RWPE1 (cell line): ENCODE data around the gene NSUN6.

Source experiments
- CTCF ChIA-PET: fragments of 350-600 bp; sonication (Branson Sonifier 250); formaldehyde crosslinking; extraction: SDS; loops from one replicate; lab custom pipeline; 2021; lab: Yijun Ruan, JAX
- POLR2A ChIA-PET: fragments of 400-600 bp; formaldehyde crosslinking; extraction: SDS; loops from one replicate; lab custom pipeline; 2020; ENCODE audit warnings: antibody characterized with exemption; ENCODE audit not compliant: low non-redundant PET; lab: Yijun Ruan, JAX
- DNase-seq: peaks from one replicate; pipeline ENCODE4 v3.0.0; 2012; ENCODE audit warnings: low spot score
- H3K27ac ChIP-seq: fragments of 450-650 bp; 2 replicates; pipeline ENCODE4 v1.5.1; 2017
- CTCF ChIP-seq: fragments of 450-650 bp; conservative IDR thresholded peaks from 2 replicates; pipeline ENCODE4 v1.5.1; 2017; ENCODE audit warnings: low read depth, mild to moderate bottlenecking

The NSUN6 gene

GRCh38 chr10:18651324-18652007, at the start of gene NSUN6:
TSS of gene NSUN6 (minus strand) at chr10:18651587. CDS start at chr10:18651203, 384 bp downstream.
- H3K27ac ChIP-seq: peak within 1 kb of the TSS; percentile 78
- TF ChIP-seq CTCF: no peak
- POLR2A ChIA-PET: no interaction called here
- peak; percentile 76 for DNase-seq
- CTCF ChIA-PET: no interaction called here

- CTCF ChIA-PET: interaction anchor here (0.6 to 1.1 kb wide), 2 partner anchors 11 to 121 kb away, joined by 3 to 4 read pairs; no protein-coding TSS in a partner anchor
Measured at GRCh38 chr10:18699849-18700840, 48.8 kb upstream of the NSUN6 start.

GRCh38 chr10:18690541-18690940, 39.2 kb upstream of the NSUN6 start:
- no peak for TF ChIP-seq CTCF
- H3K27ac ChIP-seq: no peak overlapping the region
- no peak for DNase-seq
- ChIA-PET POLR2A (no interaction called here), CTCF (no interaction called here)

More at GRCh38 chr10:18699849-18700840, 48.8 kb upstream of the NSUN6 start:
- H3K27ac ChIP-seq: no peak overlapping the region
- DNase-seq: no peak
- POLR2A ChIA-PET: no interaction called here
- no peak for TF ChIP-seq CTCF

- peak; percentile 28 for DNase-seq
- CTCF ChIA-PET: interaction anchor here (0.6 to 1.2 kb wide), 9 partner anchors 9 to 1987 kb away, joined by 3 to 7 read pairs (median 4); no protein-coding TSS in a partner anchor
Measured at GRCh38 chr10:18689498-18689897, 38.1 kb upstream of the NSUN6 start.

GRCh38 chr10:18687706-18688105, 36.3 kb upstream of the NSUN6 start:
- H3K27ac ChIP-seq: no peak overlapping the region
- POLR2A ChIA-PET: interaction anchor here (0.5 kb wide), 1 partner anchor 197 kb away, joined by 3 read pairs; no protein-coding TSS in a partner anchor
- CTCF ChIA-PET: no interaction called here
- no peak for DNase-seq
- no peak for TF ChIP-seq CTCF

More at GRCh38 chr10:18689498-18689897, 38.1 kb upstream of the NSUN6 start:
- H3K27ac ChIP-seq: no peak overlapping the region
- TF ChIP-seq CTCF: peak; percentile 47
- POLR2A ChIA-PET: no interaction called here

- CTCF ChIA-PET: no interaction called here
- POLR2A ChIA-PET: no interaction called here
- DNase-seq: no peak
Measured at GRCh38 chr10:18687195-18687594, 35.8 kb upstream of the NSUN6 start.

More at GRCh38 chr10:18687195-18687594, 35.8 kb upstream of the NSUN6 start:
- no peak for TF ChIP-seq CTCF
- no peak overlapping the region for H3K27ac ChIP-seq
